Central memory CD8-positive, alpha-beta T cell (primary cell): ENCODE data around the gene ZMYND11.

Experiments used
- ATAC-seq: fragments of 150-1000 bp; cut with Tn5 transposase; replicated peaks from 2 replicates; pipeline ENCODE4 v1.10.0; 2022; ENCODE audit warnings: mild to moderate bottlenecking, moderate FRiP score, moderate number of reproducible peaks; ENCODE audit not compliant: poor library complexity, severe bottlenecking; ENCODE audit errors: extremely low read depth
- DNase-seq, 2 donors: peaks; one replicate each; pipeline ENCODE4 v3.0.0; 2021; ENCODE audit warnings: low spot score in 2 of 2
- H3K27ac Mint-ChIP-seq: one replicate; pipeline ENCODE4 v1.8.0; 2022; ENCODE audit warnings: low read depth, mild to moderate bottlenecking, moderate library complexity, mixed read lengths
- H3K27me3 Mint-ChIP-seq: one replicate; pipeline ENCODE4 v1.8.0; 2022; ENCODE audit warnings: mixed read lengths
- H3K36me3 Mint-ChIP-seq: one replicate; pipeline ENCODE4 v1.8.0; 2022; ENCODE audit warnings: mild to moderate bottlenecking, moderate library complexity, mixed read lengths; ENCODE audit not compliant: insufficient read depth
- H3K4me1 Mint-ChIP-seq: one replicate; pipeline ENCODE4 v1.8.0; 2022; ENCODE audit warnings: mixed read lengths
- H3K4me3 Mint-ChIP-seq: one replicate; pipeline ENCODE4 v1.8.0; 2022; ENCODE audit warnings: mild to moderate bottlenecking, moderate library complexity, mixed read lengths
- H3K9me3 Mint-ChIP-seq: one replicate; pipeline ENCODE4 v1.8.0; 2022; ENCODE audit warnings: mixed read lengths

The ZMYND11 gene

DNA sequence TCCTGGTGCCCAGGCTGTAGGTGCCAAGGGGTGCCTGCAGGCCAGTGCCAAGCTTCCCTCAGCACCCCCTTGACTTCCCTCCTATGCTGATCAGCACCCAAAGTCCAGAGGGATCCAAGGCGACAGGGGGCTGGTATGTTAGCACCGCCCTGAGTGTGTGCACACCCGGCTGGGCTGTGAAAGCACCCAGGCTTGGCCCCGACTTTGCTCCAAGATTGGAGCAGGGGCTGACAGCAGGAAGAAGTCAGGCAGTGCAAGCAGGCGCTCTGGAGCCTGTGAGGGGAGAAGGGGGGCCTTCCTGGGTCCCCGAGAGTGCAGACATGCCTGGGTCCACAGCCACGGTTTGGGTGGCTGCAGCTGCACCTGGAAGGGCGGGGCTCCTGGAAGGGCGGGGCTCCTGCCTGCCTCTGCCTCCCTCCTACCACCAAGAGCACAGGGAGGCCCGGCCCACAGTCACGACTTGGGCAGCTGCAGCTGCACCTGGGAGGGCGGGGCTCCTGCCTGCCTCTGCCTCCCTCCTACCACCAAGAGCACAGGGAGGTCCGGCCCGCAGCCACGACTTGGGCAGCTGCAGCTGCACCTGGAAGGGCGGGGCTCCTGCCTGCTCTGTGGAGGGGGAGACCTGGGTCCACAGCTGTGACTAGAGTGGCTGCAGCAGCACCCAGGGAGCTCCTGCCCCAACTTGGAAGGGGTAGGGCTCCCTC, 30.2 kb upstream of the ZMYND11 start:
- H3K36me3 Mint-ChIP-seq = no peaks in the 10 kb centered on the region

GRCh38 chr10:105806-106205, 29.4 kb upstream of the ZMYND11 start:
- ATAC-seq (no peak), DNase-seq (no peak)
- Mint-ChIP-seq H3K4me1 (peaks cover 5% of the 10 kb centered on the region), H3K27ac (no peak overlapping the region), H3K9me3 (no peaks in the 10 kb centered on the region), H3K4me3 (no peak overlapping the region), H3K27me3 (peaks cover 19% of the 10 kb centered on the region), H3K36me3 (no peaks in the 10 kb centered on the region)

More for the DNA sequence above, 30.2 kb upstream of the ZMYND11 start:
- Mint-ChIP-seq H3K9me3 (no peaks in the 10 kb centered on the region), H3K4me3 (no peak overlapping the region), H3K4me1 (peaks cover 5% of the 10 kb centered on the region), H3K27ac (no peak overlapping the region), H3K27me3 (peaks cover 19% of the 10 kb centered on the region)
- ATAC-seq (no peak), DNase-seq (no peak)

DNA sequence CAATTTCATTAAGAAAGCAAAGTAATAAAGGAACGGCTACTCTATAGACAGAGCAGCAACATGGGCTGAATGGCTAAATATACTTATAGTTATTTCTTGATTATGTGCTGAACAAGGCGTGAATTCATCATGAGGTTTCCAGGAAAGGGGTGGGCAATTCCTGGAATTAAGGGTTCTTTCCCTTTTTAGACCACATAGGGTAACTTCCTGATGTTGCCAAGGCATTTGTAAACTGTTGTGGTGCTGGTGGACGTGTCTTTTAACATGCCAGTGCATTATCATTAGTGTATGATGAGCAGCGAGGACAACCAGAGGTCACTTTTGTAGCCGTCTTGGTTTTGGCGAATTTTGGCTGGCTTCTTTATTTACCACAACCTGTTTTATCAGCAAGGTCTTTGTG, 28.5 kb upstream of the ZMYND11 start:
- Mint-ChIP-seq H3K4me1 (peaks cover 5% of the 10 kb centered on the region), H3K9me3 (no peaks in the 10 kb centered on the region), H3K4me3 (no peak overlapping the region), H3K27me3 (peaks cover 11% of the 10 kb centered on the region), H3K27ac (no peak overlapping the region), H3K36me3 (no peaks in the 10 kb centered on the region)
- no peak for DNase-seq
- no peak for ATAC-seq

DNA sequence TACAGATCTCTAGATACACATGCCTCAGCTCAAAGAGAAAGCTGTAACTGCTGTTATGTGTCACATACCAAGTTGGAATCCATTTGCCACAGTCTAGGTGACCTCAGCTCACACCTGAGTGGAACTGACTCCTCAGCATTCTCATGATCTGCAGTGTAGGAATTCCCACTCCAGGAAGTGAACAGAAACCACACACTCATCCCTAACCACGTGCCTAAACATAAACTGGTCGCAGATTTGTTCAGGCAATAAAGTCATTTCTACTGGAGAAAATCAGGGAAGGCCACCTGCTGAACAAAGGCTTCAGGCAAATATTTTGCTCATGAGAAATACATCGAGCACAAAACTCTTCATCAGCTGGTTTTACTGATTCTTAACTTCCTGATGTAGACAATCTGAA, 23.0 kb upstream of the ZMYND11 start:
- Mint-ChIP-seq H3K36me3 (no peaks in the 10 kb centered on the region), H3K27ac (no peak overlapping the region), H3K9me3 (no peaks in the 10 kb centered on the region), H3K27me3 (peaks cover 14% of the 10 kb centered on the region), H3K4me1 (no peaks in the 10 kb centered on the region), H3K4me3 (no peak overlapping the region)
- ATAC-seq = no peak
- DNase-seq = no peak

DNA sequence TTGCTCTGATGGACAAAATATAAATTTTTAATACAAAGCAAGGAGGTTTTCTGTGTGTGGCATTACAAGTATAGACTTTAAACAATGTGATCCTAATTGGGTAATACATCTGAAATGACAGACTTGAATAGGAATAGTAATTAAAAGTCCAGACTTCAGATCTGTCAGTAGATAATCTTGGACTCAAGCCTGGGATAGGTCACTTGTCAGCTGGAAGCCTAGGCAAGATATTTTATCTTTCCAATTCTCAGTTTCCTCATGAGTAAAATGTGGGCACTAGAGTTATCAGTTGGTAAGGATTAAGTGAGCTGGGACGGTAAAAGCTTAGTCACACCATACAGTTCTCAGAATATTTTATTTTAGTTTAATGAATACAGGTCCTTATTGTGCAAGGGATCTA, 10.4 kb upstream of the ZMYND11 start:
- DNase-seq (no peak), ATAC-seq (no peak)
- H3K4me3 Mint-ChIP-seq = no peak overlapping the region
- peaks cover 6% of the 10 kb centered on the region for H3K4me1 Mint-ChIP-seq
- H3K36me3 Mint-ChIP-seq = peaks cover 2% of the 10 kb centered on the region
- no peak overlapping the region for H3K27ac Mint-ChIP-seq
- H3K9me3 Mint-ChIP-seq = no peaks in the 10 kb centered on the region
- peaks cover 36% of the 10 kb centered on the region for H3K27me3 Mint-ChIP-seq

DNA sequence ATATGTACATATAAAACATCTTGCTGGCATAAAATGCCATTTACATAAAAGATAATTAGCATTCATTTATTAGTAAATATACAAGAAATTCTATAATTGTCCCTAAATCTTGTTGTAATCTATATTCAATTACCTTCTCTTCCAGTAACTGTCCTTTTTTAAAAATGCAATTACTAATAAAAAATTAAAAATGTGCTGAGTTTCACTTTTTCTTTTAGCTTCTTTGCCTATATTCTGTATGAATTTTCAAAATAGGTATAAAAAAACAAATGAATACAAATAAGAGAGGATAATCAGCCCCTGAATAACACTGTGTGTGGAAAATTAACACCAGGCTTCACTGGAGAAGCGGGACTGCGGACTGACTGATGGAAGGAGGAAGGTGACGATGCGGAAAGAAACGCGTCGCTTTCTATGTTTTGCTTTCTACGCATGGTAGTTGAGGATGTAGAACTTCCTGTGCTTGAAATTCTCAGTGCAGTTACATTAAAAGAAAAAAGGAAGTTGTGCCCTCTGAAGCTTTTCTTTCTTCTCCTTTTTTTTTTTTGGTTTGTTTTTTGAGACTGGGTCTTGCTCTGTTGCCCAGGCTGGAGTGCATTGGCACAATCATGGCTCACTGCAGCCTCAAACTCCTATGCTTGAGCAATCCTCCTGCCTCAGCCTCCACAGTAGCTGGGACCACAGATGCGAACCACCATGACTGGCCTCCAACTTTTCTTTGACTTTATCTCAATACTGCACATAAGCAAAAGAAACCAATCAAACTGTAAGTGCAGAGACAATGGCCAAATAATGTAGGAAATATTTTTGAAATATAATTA, 7.4 kb upstream of the ZMYND11 start:
- Mint-ChIP-seq H3K27ac (peak overlapping the region; percentile 90), H3K4me3 (peak overlapping the region; percentile 75), H3K9me3 (no peaks in the 10 kb centered on the region), H3K27me3 (peaks cover 10% of the 10 kb centered on the region), H3K4me1 (peaks cover 10% of the 10 kb centered on the region), H3K36me3 (peaks cover 2% of the 10 kb centered on the region)
- ATAC-seq = peak; percentile 72
- DNase-seq = no peak

DNA sequence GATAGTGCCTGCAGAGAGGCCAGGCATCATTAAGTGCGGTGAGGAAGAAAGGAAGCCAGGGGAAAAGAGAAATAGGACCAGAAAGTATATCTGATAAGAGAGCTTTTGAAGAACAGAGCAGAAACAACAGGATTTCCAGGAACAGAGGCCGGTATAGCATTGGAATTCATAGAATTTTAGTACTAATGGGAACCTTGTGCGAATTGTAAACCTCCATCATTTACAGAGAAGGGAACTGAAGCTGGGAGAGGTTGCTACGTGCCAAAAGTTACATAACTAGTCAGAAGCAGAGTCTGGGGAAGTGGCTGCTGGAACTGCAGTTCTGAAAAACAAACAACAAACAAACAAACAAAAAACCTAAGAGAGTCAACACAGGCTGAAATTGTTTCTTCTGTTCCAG, 5.4 kb upstream of the ZMYND11 start:
- no peaks in the 10 kb centered on the region for H3K27me3 Mint-ChIP-seq

GRCh38 chr10:132946-133898, 2.0 kb upstream of the ZMYND11 start:
- H3K27me3 Mint-ChIP-seq = no peaks in the 10 kb centered on the region

More for the DNA sequence above, 5.4 kb upstream of the ZMYND11 start:
- no peaks in the 10 kb centered on the region for H3K9me3 Mint-ChIP-seq
- ATAC-seq (no peak), DNase-seq (no peak)
- H3K36me3 Mint-ChIP-seq = peaks cover 9% of the 10 kb centered on the region
- H3K4me1 Mint-ChIP-seq = peaks cover 26% of the 10 kb centered on the region
- no peak overlapping the region for H3K27ac Mint-ChIP-seq
- H3K4me3 Mint-ChIP-seq = no peak overlapping the region

DNA sequence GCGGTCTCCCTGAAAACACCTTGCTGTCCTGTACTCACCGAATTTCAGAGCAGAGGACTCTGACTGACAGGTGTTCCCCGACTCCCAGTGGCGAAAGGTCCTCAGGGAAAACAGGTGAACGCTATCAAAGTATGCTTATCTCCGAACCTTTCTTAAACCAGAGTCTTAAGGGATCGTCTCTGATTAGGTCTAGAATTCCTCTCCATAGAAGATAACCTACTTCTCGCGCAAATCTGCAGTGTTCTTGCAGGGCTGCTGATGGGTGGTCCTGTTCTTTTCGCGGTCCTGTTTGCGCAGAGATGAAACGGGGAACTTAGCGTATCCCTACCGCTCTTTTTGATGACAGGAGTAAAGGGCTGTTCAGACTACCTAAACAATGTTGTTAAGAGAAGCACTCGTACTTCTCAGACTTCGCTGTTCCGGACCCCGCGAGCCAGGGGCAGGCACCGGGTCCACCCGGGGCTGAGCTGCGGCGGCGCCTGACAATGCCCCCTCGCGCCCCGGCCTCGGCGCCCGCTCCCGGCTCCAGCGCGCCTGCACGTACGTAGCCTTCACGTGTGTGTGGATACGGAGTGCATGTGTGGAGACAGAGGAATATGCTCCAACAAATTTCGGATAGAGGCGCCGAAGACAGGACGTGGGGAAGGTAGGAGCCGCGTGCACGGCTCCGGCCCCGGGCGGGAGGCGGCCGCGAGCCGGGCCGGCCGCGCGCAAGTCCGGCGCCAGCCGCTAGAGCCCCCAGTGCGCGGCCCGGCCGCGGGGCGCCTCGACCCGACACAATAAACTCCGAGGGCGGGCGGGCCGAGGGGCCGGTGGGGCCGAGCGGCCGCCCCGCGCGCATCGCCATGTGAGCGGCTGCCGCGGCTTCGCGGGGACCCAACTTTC, 766 bp upstream of the ZMYND11 start:
- Mint-ChIP-seq H3K36me3 (peaks cover 14% of the 10 kb centered on the region), H3K4me1 (peaks cover 37% of the 10 kb centered on the region), H3K27me3 (no peaks in the 10 kb centered on the region), H3K27ac (peak overlapping the region; percentile 82), H3K9me3 (no peaks in the 10 kb centered on the region), H3K4me3 (peak overlapping the region; percentile 78)
- ATAC-seq = peak; percentile 7
- DNase-seq = peak in 1 of 2 donors; percentile 26

More at GRCh38 chr10:132946-133898, 2.0 kb upstream of the ZMYND11 start:
- H3K9me3 Mint-ChIP-seq = no peaks in the 10 kb centered on the region
- peaks cover 37% of the 10 kb centered on the region for H3K4me1 Mint-ChIP-seq
- peaks cover 14% of the 10 kb centered on the region for H3K36me3 Mint-ChIP-seq
- peak overlapping the region; percentile 82 for H3K27ac Mint-ChIP-seq
- ATAC-seq = no peak
- DNase-seq = no peak
- H3K4me3 Mint-ChIP-seq = peak overlapping the region; percentile 78

DNA sequence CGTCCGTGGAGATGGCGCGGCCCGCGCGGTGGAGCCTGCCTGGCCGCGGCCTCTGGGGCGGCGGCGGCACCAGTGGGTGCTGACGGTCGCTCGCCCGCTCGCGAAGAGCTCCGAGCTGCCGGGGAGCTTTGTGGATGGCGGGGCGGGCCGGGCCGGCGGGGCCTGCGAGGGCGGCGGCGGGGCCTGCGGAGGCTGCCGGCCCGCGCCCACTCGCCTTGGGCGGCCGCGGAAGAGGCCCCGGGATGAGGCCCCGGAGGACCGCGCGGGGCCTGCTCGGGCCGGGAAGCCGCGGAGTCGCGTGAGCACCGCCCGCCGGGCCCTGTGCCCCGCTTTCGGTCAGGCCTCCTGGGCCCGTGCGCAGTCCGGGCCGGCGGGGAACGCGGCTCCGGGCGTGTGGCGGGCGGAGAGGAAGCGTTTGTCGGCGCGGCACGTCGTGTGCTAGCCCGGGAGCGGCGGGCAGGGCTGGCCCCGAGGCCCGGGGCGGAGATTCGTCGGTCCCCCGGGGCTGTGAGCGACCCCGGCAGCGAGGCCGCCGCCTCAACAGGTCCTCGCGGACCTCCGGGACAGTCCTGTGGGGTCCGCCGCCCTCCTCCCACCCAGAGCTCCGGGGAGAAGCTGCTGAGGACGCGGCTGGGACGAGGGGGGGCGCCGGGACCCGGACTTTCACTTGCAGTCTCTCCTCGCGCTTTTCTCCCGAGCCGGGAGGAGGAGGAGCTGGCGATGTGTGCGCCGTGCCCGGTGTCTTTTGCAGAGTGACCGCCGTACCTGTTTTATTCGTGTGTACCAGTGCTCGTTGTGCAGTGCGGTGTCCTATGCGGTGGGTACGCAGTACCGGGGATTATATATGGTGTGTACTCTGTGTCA, 578 bp downstream of the ZMYND11 start:
- Mint-ChIP-seq H3K4me3 (peak overlapping the region; percentile 83), H3K27me3 (no peaks in the 10 kb centered on the region), H3K9me3 (no peaks in the 10 kb centered on the region), H3K36me3 (peaks cover 14% of the 10 kb centered on the region), H3K27ac (peak overlapping the region; percentile 65), H3K4me1 (peaks cover 37% of the 10 kb centered on the region)
- DNase-seq = peak; percentile 51 to 56
- ATAC-seq = peak; percentile 45

DNA sequence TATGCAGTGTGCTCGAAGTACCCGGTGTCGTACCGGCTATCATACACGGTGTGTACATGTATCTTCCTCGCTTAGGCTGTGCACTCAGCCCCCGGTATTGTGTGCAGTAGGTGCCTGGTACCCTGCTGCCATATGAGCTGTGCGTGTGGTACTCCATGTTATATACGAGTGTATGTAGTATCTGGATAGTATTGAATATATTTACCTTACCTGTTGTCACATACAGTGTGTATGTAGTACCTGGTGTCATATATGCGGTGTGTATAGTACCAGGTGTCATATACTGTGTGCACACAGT, 1.2 kb downstream of the ZMYND11 start:
- H3K27ac Mint-ChIP-seq = peak overlapping the region; percentile 65
- DNase-seq (no peak), ATAC-seq (no peak)
- H3K4me3 Mint-ChIP-seq = peak overlapping the region; percentile 83
- no peaks in the 10 kb centered on the region for H3K9me3 Mint-ChIP-seq
- peaks cover 14% of the 10 kb centered on the region for H3K36me3 Mint-ChIP-seq
- peaks cover 39% of the 10 kb centered on the region for H3K4me1 Mint-ChIP-seq
- no peaks in the 10 kb centered on the region for H3K27me3 Mint-ChIP-seq
